HepG2 (cell line): ENCODE measurements around the gene SRGAP3. TPM values are rescaled to one million over a fixed set of nuclear protein-coding genes. Genes with fewer than 3 reads are reported as not detected.

Experiments used
- ATAC-seq: fragments of 200-7000 bp; cut with Tn5 transposase; 3 replicates; pipeline ENCODE4 v1.9.1; 2020; ENCODE audit warnings: mild to moderate bottlenecking, moderate library complexity
- BruUV-seq: library from RNA; stranded (reverse); fragments of 400-500 nt; replicated peaks from 2 replicates; lab custom pipeline; 2021; lab: Mats Ljungman, UMichigan
- CTCF ChIA-PET: fragments of 300-600 bp; formaldehyde crosslinking; extraction: SDS; loops from one replicate; lab custom pipeline; 2021; ENCODE audit warnings: low total read pairs, inconsistent platforms, low intra/inter-chr PET ratio; lab: Yijun Ruan, JAX
- POLR2A ChIA-PET: fragments of 350-600 bp; sonication (Branson Sonifier 250); formaldehyde crosslinking; loops from one replicate; lab custom pipeline; 2020; ENCODE audit warnings: antibody characterized with exemption, inconsistent platforms; lab: Yijun Ruan, JAX
- DNase-seq: peaks from one replicate; pipeline ENCODE4 v3.0.0-alpha.2; 2015; ENCODE audit warnings: low spot score
- FAIRE-seq: peaks from 3 replicates; lab custom pipeline; 2011; peaks lifted over from hg19 to GRCh38; lab: Jason Lieb, UNC
- H2AFZ ChIP-seq: one replicate; pipeline ENCODE4 v1.6.1; 2011; ENCODE audit warnings: low read length, inconsistent platforms
- H3K27ac ChIP-seq: fragments of 300-600 bp; 3 replicates; pipeline ENCODE4 v1.8.0; 2011; ENCODE audit warnings: mixed run types, mild to moderate bottlenecking, mixed read lengths, low read length, inconsistent platforms; ENCODE audit not compliant: insufficient read depth; ENCODE audit errors: extremely low read length
- H3K27me3 ChIP-seq, 2 experiments: fragments of 200-600 bp in 1 of 2; 2 replicates in 1 of 2; 3 replicates in 1 of 2; pipeline versions ENCODE4 v1.6.0 to v1.8.0; 2011; ENCODE audit warnings: low read length in 2 of 2, mild to moderate bottlenecking in 2 of 2, moderate library complexity in 2 of 2, inconsistent platforms in 1 of 2; ENCODE audit not compliant: insufficient read depth in 2 of 2, control insufficient read depth in 1 of 2
- H3K36me3 ChIP-seq, 2 experiments: fragments of 200-600 bp in 1 of 2; replicated peaks in 1 of 2; 2 replicates in 1 of 2; 3 replicates in 1 of 2; pipeline versions ENCODE4 v1.5.1 to v1.8.0; 2011; ENCODE audit warnings: low read length in 2 of 2, inconsistent platforms in 1 of 2; ENCODE audit not compliant: insufficient read depth in 2 of 2, control insufficient read depth in 1 of 2
- H3K4me1 ChIP-seq: 2 replicates; pipeline ENCODE4 v1.5.1; 2012; ENCODE audit warnings: low read length, inconsistent platforms; ENCODE audit not compliant: insufficient read depth
- H3K4me2 ChIP-seq: 2 replicates; pipeline ENCODE4 v1.6.0; 2011; ENCODE audit warnings: low read depth, low read length, inconsistent platforms
- H3K4me3 ChIP-seq, 3 experiments: fragments of 200-600 bp in 1 of 3; sonication (generic), shearing (Covaris generic) in 1 of 3; replicated peaks in 1 of 3; 2 replicates each; pipeline ENCODE4 v1.5.1; 2011 to 2016; ENCODE audit warnings: low read length in 3 of 3, inconsistent platforms in 2 of 3, low read depth in 2 of 3, mild to moderate bottlenecking in 2 of 3, control low read depth in 1 of 3, mixed read lengths in 1 of 3; ENCODE audit not compliant: insufficient read depth in 1 of 3
- H3K79me2 ChIP-seq: one replicate; pipeline ENCODE4 v1.6.1; 2011; ENCODE audit warnings: low read length, inconsistent platforms; ENCODE audit not compliant: insufficient read depth
- H3K9ac ChIP-seq: 2 replicates; pipeline ENCODE4 v1.6.0; 2011; ENCODE audit warnings: mild to moderate bottlenecking, low read depth, low read length, inconsistent platforms; ENCODE audit not compliant: insufficient read depth
- H3K9me3 ChIP-seq: 2 replicates; pipeline ENCODE4 v1.5.1; 2012; ENCODE audit warnings: mild to moderate bottlenecking, low read length
- H4K20me1 ChIP-seq: 2 replicates; pipeline ENCODE4 v1.6.0; 2011; ENCODE audit warnings: inconsistent platforms, mild to moderate bottlenecking, low read length, moderate library complexity; ENCODE audit not compliant: insufficient read depth
- EEA1 ChIP-seq: sonication (generic); formaldehyde crosslinking; IDR thresholded peaks from 2 replicates; pipeline ENCODE4 v1.5.1; 2020; ENCODE audit warnings: mild to moderate bottlenecking, missing genetic modification reagents, borderline replicate concordance
- NR2F6 ChIP-seq, 2 experiments: IDR thresholded peaks; 2 replicates each; pipeline ENCODE4 v1.6.1; 2016; ENCODE audit warnings: antibody characterized with exemption in 1 of 2, mild to moderate bottlenecking in 1 of 2
- ZNF543 ChIP-seq: sonication (generic); formaldehyde crosslinking; IDR thresholded peaks from 2 replicates; pipeline ENCODE4 v1.4.0; 2020; ENCODE audit warnings: mild to moderate bottlenecking, missing genetic modification reagents
- ZNF616 ChIP-seq: sonication (generic); formaldehyde crosslinking; IDR thresholded peaks from 2 replicates; pipeline ENCODE4 v1.5.0; 2020; ENCODE audit warnings: low read depth, mild to moderate bottlenecking, missing genetic modification reagents
- ZSCAN30 ChIP-seq: sonication (generic); formaldehyde crosslinking; IDR thresholded peaks from 2 replicates; pipeline ENCODE4 v1.5.0; 2020; ENCODE audit warnings: mild to moderate bottlenecking, missing genetic modification reagents
- ZSCAN31 ChIP-seq: sonication (generic); formaldehyde crosslinking; IDR thresholded peaks from 2 replicates; pipeline ENCODE4 v1.5.0; 2020; ENCODE audit warnings: low read depth, mild to moderate bottlenecking, missing genetic modification reagents
- WGBS: methylation state at CpG from one replicate; pipeline ENCODE4 v1.1.6; 2017; ENCODE audit warnings: low lambda C conversion rate; 5-methylcytosine and 5-hydroxymethylcytosine counted together
- in situ Hi-C: cut with HindIII; loops from 2 replicates; pipeline ENCODE4 v1.10.0; 2017; ENCODE audit warnings: low pct_unique_long_range_greater_than_20kb; ENCODE audit not compliant: extremely low pct_ligation_motif_present
- intact Hi-C: fragments of 100-400 bp; cut with micrococcal nuclease; formaldehyde crosslinking; loops from one replicate; pipeline ENCODE4 v1.10.0; 2022; ENCODE audit not compliant: unreplicated experiment
- polyA plus RNA-seq, 8 experiments: library from polyadenylated mRNA; depleted of rRNA in 3 of 8; stranded (reverse) in 7 of 8; unstranded in 1 of 8; fragments of >200 nt; fragmentation: Illumina TruSeq in 4 of 8; extraction: Trizol in 4 of 8; gene quantifications; 2 replicates each; pipeline versions ENCODE4 v1.2.1 to v1.2.3, GENCODE V29; 2011 to 2016; ENCODE audit warnings: low read depth in 4 of 8, missing spikeins in 1 of 8, mixed read lengths in 1 of 8; ENCODE audit not compliant: insufficient read depth in 1 of 8
- total RNA-seq, 5 experiments: library from RNA; depleted of rRNA; stranded (reverse); fragments of >200 nt; fragmentation: Illumina TruSeq; extraction: Trizol; gene quantifications; 2 replicates each; pipeline ENCODE4 v1.2.3, GENCODE V29; 2016; ENCODE audit warnings: low read depth in 1 of 5
- TF ChIP-seq, protein P1 (sequence below): IDR thresholded peaks from 2 replicates; pipeline ENCODE4 v1.6.1; 2016; ENCODE audit warnings: missing biosample characterization, missing genetic modification reagents, low read depth
- TF ChIP-seq, protein P2 (sequence below): IDR thresholded peaks from 2 replicates; pipeline ENCODE4 v1.6.1; 2016; ENCODE audit warnings: missing compliant biosample characterization, missing genetic modification reagents, borderline replicate concordance

The SRGAP3 gene
- total and polyA plus RNA-seq, 2 of the 13 experiments (the other 11 are each of a cell fraction or from before 2014, with no cell fraction given), result 1.2 to 1.4 TPM

DNA sequence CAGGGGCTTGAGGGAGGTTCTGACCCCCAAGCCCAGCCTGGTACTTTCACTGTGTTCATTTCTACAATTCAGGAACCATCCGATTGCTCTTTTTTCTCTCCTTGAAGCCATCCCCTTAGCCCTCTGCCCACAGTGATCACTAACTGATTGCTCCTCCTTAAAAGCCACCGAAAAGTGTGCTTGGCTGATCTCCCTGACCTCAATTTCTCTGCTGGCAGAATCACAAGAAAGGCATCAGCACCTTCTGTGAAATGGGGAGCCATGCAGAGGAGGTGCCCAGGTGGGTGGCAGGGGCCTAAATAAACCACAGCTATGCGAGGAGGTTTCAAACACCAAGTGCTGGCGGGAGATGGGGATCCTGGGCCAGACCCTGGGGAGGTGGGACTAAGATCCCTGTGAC lies 56.2 kb downstream of the SRGAP3 start:
- in situ Hi-C loops, result no loop called here
- Histone ChIP-seq H2AFZ (no peak overlapping the region), H3K27ac (no peak overlapping the region), H3K4me3 (no peak overlapping the region), H4K20me1 (no peaks in the 10 kb centered on the region), H3K27me3 (no peaks in the 10 kb centered on the region), H3K4me2 (no peak overlapping the region), H3K9ac (no peak overlapping the region), H3K9me3 (no peaks in the 10 kb centered on the region), H3K79me2 (no peaks in the 10 kb centered on the region), H3K36me3 (no peaks in the 10 kb centered on the region), H3K4me1 (peaks cover 11% of the 10 kb centered on the region)
- FAIRE-seq, result no peak
- ChIA-PET CTCF (no interaction called here), POLR2A (no interaction called here)
- no peak for DNase-seq
- BruUV-seq, result no TSS peak
- 65% methylated on average over 4 of the region's 4 CpGs for WGBS
- no peak for ATAC-seq
- TF ChIP-seq EEA1 (CRISPR knock-in tag), result no peak
- TF ChIP-seq ZSCAN31 (CRISPR knock-in tag), result no peak
- TF ChIP-seq, protein P1, sequence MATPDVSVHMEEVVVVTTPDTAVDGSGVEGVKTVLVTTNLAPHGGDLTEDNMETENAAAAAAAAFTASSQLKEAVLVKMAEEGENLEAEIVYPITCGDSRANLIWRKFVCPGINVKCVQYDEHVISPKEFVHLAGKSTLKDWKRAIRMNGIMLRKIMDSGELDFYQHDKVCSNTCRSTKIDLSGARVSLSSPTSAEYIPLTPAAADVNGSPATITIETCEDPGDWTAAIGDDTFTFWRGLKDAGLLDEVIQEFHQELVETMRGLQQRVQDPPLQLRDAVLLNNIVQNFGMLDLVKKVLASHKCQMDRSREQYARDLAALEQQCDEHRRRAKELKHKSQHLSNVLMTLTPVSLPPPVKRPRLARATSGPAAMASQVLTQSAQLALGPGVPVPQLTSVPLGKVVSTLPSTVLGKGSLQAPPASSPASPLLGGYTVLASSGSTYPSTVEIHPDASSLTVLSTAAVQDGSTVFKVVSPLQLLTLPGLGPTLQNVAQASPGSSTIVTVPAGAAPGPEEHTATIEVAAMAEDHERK (CRISPR knock-in tag), result no peak
- no peak for TF ChIP-seq ZSCAN30 (CRISPR knock-in tag)
- no peak for TF ChIP-seq ZNF543 (CRISPR knock-in tag)
- TF ChIP-seq NR2F6 (IDR thresholded peaks at IDR 0.05), result no peak
- no peak for TF ChIP-seq NR2F6 (CRISPR knock-in tag; IDR thresholded peaks at IDR 0.05)
- no peak for TF ChIP-seq ZNF616 (CRISPR knock-in tag)
- TF ChIP-seq, protein P2, sequence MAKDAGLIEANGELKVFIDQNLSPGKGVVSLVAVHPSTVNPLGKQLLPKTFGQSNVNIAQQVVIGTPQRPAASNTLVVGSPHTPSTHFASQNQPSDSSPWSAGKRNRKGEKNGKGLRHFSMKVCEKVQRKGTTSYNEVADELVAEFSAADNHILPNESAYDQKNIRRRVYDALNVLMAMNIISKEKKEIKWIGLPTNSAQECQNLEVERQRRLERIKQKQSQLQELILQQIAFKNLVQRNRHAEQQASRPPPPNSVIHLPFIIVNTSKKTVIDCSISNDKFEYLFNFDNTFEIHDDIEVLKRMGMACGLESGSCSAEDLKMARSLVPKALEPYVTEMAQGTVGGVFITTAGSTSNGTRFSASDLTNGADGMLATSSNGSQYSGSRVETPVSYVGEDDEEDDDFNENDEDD (CRISPR knock-in tag), result no peak
- intact Hi-C loops, result no loop called here
